HCT116 (cell line): ENCODE results near the gene MAPK6.

Source experiments
- CEBPB ChIP-seq: IDR thresholded peaks from 2 replicates; pipeline ENCODE4 v1.6.1; 2012; ENCODE audit warnings: low read depth
- EZH2phosphoT487 ChIP-seq: fragments of 200-600 bp; IDR thresholded peaks from 2 replicates; pipeline ENCODE4 v1.6.1; 2018; ENCODE audit warnings: antibody characterized with exemption, borderline replicate concordance
- FOSL1 ChIP-seq: IDR thresholded peaks from 2 replicates; pipeline ENCODE4 v1.6.1; 2012; ENCODE audit warnings: low read depth
- JUND ChIP-seq: IDR thresholded peaks from 2 replicates; pipeline ENCODE4 v1.6.1; 2012
- POLR2A ChIP-seq: IDR thresholded peaks from 2 replicates; pipeline ENCODE4 v1.7.0; 2011; ENCODE audit warnings: borderline replicate concordance; ENCODE audit not compliant: insufficient read depth, insufficient read length; ENCODE audit errors: extremely low read depth
- POLR2AphosphoS5 ChIP-seq: IDR thresholded peaks from 2 replicates; pipeline ENCODE4 v1.6.1; 2011; ENCODE audit warnings: mild to moderate bottlenecking, low read depth, low read length, moderate library complexity
- SP1 ChIP-seq: IDR thresholded peaks from 2 replicates; pipeline ENCODE4 v1.6.1; 2012; ENCODE audit warnings: low read depth
- YY1 ChIP-seq: IDR thresholded peaks from 2 replicates; pipeline ENCODE4 v1.6.1; 2011; ENCODE audit warnings: low read length, low read depth, moderate library complexity, mild to moderate bottlenecking; ENCODE audit not compliant: insufficient replicate concordance; ENCODE audit errors: extremely low read depth
- ZFX ChIP-seq: fragments of 450-650 bp; IDR thresholded peaks from 2 replicates; pipeline ENCODE4 v1.6.1; 2017
- ZNF274 ChIP-seq: fragments of 200-500 bp; sonication (Bioruptor generic); IDR thresholded peaks from 2 replicates; pipeline ENCODE4 v1.6.1; 2014; ENCODE audit warnings: mild to moderate bottlenecking, low read depth, low read length, inconsistent platforms
- TF ChIP-seq, protein P1 (sequence below): IDR thresholded peaks from 2 replicates; pipeline ENCODE4 v1.6.1; 2012
- TF ChIP-seq, protein P2 (sequence below), 3 experiments: fragments of 200-600 bp in 1 of 3; sonication (generic) in 1 of 3; IDR thresholded peaks in 2 of 3; conservative IDR thresholded peaks in 1 of 3; 2 replicates each; pipeline ENCODE4 v1.5.1; 2012 to 2017; ENCODE audit warnings: low read depth in 2 of 3, low read length in 2 of 3, antibody characterized with exemption in 1 of 3, borderline replicate concordance in 1 of 3, control low read depth in 1 of 3, mild to moderate bottlenecking in 1 of 3, mixed read lengths in 1 of 3, mixed run types in 1 of 3, moderate library complexity in 1 of 3; ENCODE audit not compliant: insufficient read depth in 1 of 3
- TF ChIP-seq, protein P3 (sequence below): IDR thresholded peaks from 2 replicates; pipeline ENCODE4 v1.6.1; 2012; ENCODE audit warnings: low read depth

DNA sequence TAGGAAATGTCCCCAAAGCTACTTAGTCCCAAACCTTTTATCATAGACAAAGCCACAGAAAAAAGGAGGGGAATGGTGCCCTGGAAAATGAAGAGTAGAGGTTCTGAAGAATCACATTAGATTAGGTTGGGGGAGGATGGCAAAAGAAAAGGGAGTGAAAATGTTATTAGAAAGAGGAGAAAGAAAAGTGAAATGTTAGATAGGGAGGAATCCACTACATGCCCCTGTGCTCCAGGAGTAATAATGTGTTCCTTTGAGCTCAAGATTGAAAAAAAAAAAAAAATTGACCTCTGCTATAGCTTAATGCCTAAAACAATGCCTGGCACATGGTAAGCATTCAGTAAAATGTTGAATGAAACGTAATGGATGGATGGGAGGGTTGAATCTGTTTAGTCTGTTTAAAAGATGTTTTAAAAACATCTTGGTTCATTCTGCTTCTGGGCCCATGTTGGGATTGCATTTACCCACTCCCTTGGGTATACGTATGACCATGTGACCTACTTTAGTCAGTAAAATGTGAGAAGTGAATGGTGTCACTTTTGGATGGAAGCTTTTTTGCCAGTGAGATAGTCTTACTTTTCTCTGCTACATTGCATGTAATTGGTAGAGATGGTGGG lies 19.0 kb downstream of the MAPK6 start:
- TF ChIP-seq, protein P1, sequence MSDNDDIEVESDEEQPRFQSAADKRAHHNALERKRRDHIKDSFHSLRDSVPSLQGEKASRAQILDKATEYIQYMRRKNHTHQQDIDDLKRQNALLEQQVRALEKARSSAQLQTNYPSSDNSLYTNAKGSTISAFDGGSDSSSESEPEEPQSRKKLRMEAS = no peak
- TF ChIP-seq, protein P2, sequence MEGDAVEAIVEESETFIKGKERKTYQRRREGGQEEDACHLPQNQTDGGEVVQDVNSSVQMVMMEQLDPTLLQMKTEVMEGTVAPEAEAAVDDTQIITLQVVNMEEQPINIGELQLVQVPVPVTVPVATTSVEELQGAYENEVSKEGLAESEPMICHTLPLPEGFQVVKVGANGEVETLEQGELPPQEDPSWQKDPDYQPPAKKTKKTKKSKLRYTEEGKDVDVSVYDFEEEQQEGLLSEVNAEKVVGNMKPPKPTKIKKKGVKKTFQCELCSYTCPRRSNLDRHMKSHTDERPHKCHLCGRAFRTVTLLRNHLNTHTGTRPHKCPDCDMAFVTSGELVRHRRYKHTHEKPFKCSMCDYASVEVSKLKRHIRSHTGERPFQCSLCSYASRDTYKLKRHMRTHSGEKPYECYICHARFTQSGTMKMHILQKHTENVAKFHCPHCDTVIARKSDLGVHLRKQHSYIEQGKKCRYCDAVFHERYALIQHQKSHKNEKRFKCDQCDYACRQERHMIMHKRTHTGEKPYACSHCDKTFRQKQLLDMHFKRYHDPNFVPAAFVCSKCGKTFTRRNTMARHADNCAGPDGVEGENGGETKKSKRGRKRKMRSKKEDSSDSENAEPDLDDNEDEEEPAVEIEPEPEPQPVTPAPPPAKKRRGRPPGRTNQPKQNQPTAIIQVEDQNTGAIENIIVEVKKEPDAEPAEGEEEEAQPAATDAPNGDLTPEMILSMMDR (IDR thresholded peaks at IDR 0.05 in 2 of 3, conservative IDR thresholded peaks at IDR 0.05 in 1 of 3; ENCODE audit: borderline replicate concordance in 1 of 3, insufficient read depth in 1 of 3, low read depth in 2 of 3, low read length in 2 of 3) = no peak
- no peak for TF ChIP-seq CEBPB
- TF ChIP-seq YY1 = no peak
- TF ChIP-seq POLR2A = no peak
- TF ChIP-seq EZH2phosphoT487 = no peak
- no peak for TF ChIP-seq ZNF274
- no peak for TF ChIP-seq POLR2AphosphoS5
- no peak for TF ChIP-seq ZFX
- no peak for TF ChIP-seq SP1
- TF ChIP-seq JUND = no peak
- TF ChIP-seq, protein P3, sequence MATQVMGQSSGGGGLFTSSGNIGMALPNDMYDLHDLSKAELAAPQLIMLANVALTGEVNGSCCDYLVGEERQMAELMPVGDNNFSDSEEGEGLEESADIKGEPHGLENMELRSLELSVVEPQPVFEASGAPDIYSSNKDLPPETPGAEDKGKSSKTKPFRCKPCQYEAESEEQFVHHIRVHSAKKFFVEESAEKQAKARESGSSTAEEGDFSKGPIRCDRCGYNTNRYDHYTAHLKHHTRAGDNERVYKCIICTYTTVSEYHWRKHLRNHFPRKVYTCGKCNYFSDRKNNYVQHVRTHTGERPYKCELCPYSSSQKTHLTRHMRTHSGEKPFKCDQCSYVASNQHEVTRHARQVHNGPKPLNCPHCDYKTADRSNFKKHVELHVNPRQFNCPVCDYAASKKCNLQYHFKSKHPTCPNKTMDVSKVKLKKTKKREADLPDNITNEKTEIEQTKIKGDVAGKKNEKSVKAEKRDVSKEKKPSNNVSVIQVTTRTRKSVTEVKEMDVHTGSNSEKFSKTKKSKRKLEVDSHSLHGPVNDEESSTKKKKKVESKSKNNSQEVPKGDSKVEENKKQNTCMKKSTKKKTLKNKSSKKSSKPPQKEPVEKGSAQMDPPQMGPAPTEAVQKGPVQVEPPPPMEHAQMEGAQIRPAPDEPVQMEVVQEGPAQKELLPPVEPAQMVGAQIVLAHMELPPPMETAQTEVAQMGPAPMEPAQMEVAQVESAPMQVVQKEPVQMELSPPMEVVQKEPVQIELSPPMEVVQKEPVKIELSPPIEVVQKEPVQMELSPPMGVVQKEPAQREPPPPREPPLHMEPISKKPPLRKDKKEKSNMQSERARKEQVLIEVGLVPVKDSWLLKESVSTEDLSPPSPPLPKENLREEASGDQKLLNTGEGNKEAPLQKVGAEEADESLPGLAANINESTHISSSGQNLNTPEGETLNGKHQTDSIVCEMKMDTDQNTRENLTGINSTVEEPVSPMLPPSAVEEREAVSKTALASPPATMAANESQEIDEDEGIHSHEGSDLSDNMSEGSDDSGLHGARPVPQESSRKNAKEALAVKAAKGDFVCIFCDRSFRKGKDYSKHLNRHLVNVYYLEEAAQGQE = no peak
- TF ChIP-seq FOSL1 = no peak
